Loucy (cell line): ENCODE measurements around the gene DDR1.

ENCODE experiments used
- H2AFZ ChIP-seq: fragments of 200-600 bp; sonication (generic); 2 replicates; pipeline ENCODE4 v1.6.0; 2016; ENCODE audit warnings: antibody characterized with exemption, mild to moderate bottlenecking, low read length, moderate library complexity
- H3F3A ChIP-seq: fragments of 200-600 bp; 2 replicates; pipeline ENCODE4 v1.6.0; 2016; ENCODE audit warnings: antibody characterized with exemption, low read depth, mild to moderate bottlenecking
- H3K27me3 ChIP-seq: fragments of 200-600 bp; sonication (generic); 2 replicates; pipeline ENCODE4 v1.6.1; 2014; ENCODE audit warnings: low read length, mild to moderate bottlenecking; ENCODE audit not compliant: insufficient read depth, poor library complexity, severe bottlenecking
- H3K36me3 ChIP-seq: fragments of 200-600 bp; sonication (generic); 2 replicates; pipeline ENCODE4 v1.6.1; 2016; ENCODE audit warnings: low read length; ENCODE audit not compliant: insufficient read depth
- H3K4me1 ChIP-seq: fragments of 200-600 bp; sonication (generic); 2 replicates; pipeline ENCODE4 v1.5.1; 2014; ENCODE audit warnings: low read length, mild to moderate bottlenecking; ENCODE audit not compliant: insufficient read depth, poor library complexity, severe bottlenecking
- H3K4me2 ChIP-seq: fragments of 200-600 bp; sonication (generic); 2 replicates; pipeline ENCODE4 v1.6.0; 2014; ENCODE audit warnings: antibody characterized with exemption, low read length, low read depth, mild to moderate bottlenecking; ENCODE audit not compliant: poor library complexity, severe bottlenecking
- H3K4me3 ChIP-seq: fragments of 200-600 bp; sonication (generic); 2 replicates; pipeline ENCODE4 v1.5.1; 2014; ENCODE audit warnings: low read length, mild to moderate bottlenecking, mixed read lengths; ENCODE audit not compliant: poor library complexity, severe bottlenecking
- H3K79me2 ChIP-seq: fragments of 200-600 bp; sonication (generic); 2 replicates; pipeline ENCODE4 v1.6.1; 2014; ENCODE audit warnings: low read length; ENCODE audit not compliant: insufficient read depth
- H3K9ac ChIP-seq: fragments of 200-600 bp; sonication (generic); 2 replicates; pipeline ENCODE4 v1.6.0; 2014; ENCODE audit warnings: mild to moderate bottlenecking, low read depth, low read length, moderate library complexity; ENCODE audit not compliant: poor library complexity, severe bottlenecking
- H3K9me2 ChIP-seq: fragments of 200-600 bp; sonication (generic); replicated peaks from 2 replicates; pipeline ENCODE4 v1.6.1; 2016; ENCODE audit warnings: low read depth, low read length, mixed read lengths
- H3K9me3 ChIP-seq: fragments of 200-600 bp; sonication (generic); 2 replicates; pipeline ENCODE4 v1.6.1; 2014; ENCODE audit warnings: mild to moderate bottlenecking, antibody characterized with exemption, low read length, low read depth; ENCODE audit not compliant: insufficient read depth
- H4K20me1 ChIP-seq: fragments of 200-600 bp; sonication (generic); 2 replicates; pipeline ENCODE4 v1.6.0; 2014; ENCODE audit warnings: antibody characterized with exemption, low read length, mild to moderate bottlenecking; ENCODE audit not compliant: insufficient read depth, poor library complexity, severe bottlenecking
- CTCF ChIP-seq: fragments of 200-600 bp; sonication (generic); conservative IDR thresholded peaks from 2 replicates; pipeline ENCODE4 v1.5.1; 2014; ENCODE audit warnings: mild to moderate bottlenecking, antibody characterized with exemption, low read length
- EZH2phosphoT487 ChIP-seq: fragments of 200-600 bp; IDR thresholded peaks from 2 replicates; pipeline ENCODE4 v1.6.1; 2018; ENCODE audit warnings: antibody characterized with exemption, mild to moderate bottlenecking, moderate library complexity, borderline replicate concordance

DDR1 gene

GRCh38 chr6:30948811-30949210, 64.5 kb downstream of the DDR1 start:
- Histone ChIP-seq H3K4me2 (no peak overlapping the region), H3K79me2 (no peaks in the 10 kb centered on the region), H3F3A (no peaks in the 10 kb centered on the region), H3K9me2 (no peaks in the 10 kb centered on the region), H3K9me3 (no peaks in the 10 kb centered on the region), H3K4me3 (no peak overlapping the region), H3K27me3 (peaks cover 1% of the 10 kb centered on the region), H3K9ac (no peak overlapping the region), H4K20me1 (no peaks in the 10 kb centered on the region), H2AFZ (no peak overlapping the region), H3K4me1 (no peaks in the 10 kb centered on the region), H3K36me3 (no peaks in the 10 kb centered on the region)
- TF ChIP-seq CTCF (no peak), EZH2phosphoT487 (no peak)
